GM12892 (cell line): ENCODE results near the gene MEI1.
"Not testable (repeated sequence)": the region's sequence is repeated elsewhere in the genome, so short reads cannot be mapped to it uniquely, and the experiment has no call there.

Source experiments
- DNase-seq: peaks from one replicate; pipeline ENCODE4 v3.0.0; 2011; ENCODE audit not compliant: insufficient read length
- FAIRE-seq: peaks from 2 replicates; lab custom pipeline; 2011; peaks lifted over from hg19 to GRCh38; lab: Jason Lieb, UNC
- POLR2A ChIP-seq: IDR thresholded peaks from 2 replicates; pipeline ENCODE4 v1.6.1; 2011; ENCODE audit warnings: low read depth, low read length, control low read depth
- POLR2AphosphoS5 ChIP-seq: IDR thresholded peaks from 2 replicates; pipeline ENCODE4 v1.6.1; 2011; ENCODE audit warnings: low read depth, low read length, control low read depth
- TAF1 ChIP-seq: IDR thresholded peaks from 2 replicates; pipeline ENCODE4 v1.6.1; 2011; ENCODE audit warnings: low read depth, mild to moderate bottlenecking, control low read depth, low read length, borderline replicate concordance

MEI1 gene

DNA sequence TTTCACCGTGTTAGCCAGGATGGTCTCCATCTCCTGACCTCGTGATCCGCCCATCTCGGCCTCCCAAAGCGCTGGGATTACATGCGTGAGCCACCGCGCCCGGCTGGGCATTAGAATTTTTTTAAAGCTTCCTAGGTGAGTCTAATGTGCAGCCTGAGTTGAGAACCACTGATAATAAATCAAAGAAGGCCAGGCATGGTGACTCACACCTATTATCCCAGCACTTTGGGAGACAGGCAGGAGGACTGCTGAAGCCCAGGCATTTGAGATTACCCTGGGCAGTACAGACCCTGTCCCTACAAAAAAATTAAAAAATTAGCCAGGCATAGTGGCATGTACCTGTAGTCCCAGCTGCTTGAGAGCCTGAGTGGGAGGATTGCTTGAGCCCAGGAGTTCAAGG is 13.7 kb downstream of the MEI1 start:
- DNase-seq (no peak), FAIRE-seq (no peak)
- TF ChIP-seq POLR2A: no peak
- TF ChIP-seq TAF1: no peak
- TF ChIP-seq POLR2AphosphoS5: no peak

DNA sequence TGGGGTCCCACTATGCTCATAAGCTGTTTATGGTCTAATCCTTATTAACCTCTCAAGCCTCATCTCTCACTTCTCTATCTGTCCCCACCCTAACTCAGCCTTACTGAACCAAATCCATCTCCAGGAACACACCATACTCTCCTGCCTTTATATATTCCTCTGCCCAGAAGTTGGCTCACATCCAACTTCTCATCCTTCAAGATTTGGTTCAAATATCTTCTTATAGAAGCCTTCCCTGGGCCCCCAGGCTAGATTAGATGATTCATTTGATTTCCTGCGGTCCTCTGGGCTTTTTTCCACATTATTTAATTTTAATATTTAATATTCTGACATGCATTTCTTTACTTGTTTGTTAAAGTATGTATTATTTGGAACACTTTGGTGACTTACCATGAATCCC is 23.2 kb downstream of the MEI1 start:
- TF ChIP-seq POLR2AphosphoS5: no peak
- TF ChIP-seq POLR2A: no peak
- TF ChIP-seq TAF1: no peak
- DNase-seq: no peak
- no peak for FAIRE-seq

DNA sequence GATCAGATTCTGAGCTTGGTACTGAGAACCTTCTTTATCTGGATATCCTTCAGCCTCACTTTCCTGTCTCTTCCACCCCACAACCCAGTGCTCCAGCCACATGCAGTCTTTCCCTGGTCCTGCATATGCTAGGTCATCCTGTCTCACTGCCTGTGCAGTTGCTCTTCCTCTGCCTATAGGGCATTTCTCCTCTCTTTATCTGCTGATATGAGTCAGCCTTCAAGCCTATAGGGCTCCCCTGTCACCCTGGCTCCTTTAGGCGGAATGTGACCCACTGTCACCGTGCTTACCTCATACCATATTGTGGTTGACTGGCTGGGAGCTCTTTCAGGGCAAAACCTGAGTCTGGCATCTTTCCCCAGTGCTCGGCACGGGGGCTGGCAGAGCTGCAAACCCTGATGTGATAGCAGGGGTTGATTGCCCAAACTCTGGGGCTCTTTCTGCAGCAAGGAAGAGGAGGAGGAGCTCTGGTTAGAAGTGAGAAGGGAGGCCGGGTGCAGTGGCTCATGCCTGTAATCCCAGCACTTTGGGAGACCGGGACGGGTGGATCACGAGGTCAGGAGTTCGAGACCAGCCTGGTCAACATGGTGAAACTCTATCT is 26.3 kb downstream of the MEI1 start:
- no peak for TF ChIP-seq POLR2AphosphoS5
- TF ChIP-seq POLR2A: no peak
- TF ChIP-seq TAF1: no peak
- DNase-seq: no peak
- FAIRE-seq: no peak

DNA sequence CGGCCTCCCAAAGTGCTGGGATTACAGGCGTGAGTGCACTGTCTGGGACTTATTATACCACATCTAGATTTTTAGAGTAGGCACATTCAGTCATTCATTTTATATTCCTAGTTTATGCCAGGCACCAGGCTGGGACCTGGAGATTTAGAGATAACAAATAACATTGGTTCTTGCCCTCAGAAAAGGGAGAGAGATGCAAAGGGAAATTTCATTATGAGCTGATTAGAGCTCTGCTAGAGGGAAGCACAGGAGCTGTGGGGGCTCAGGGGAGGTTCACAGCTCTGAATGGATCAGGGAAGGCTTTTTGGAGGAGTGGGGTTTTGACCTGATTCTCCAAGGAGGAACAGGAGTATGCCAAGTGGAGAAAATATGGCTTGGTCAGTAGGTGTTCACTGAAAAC is 32.3 kb downstream of the MEI1 start:
- FAIRE-seq (no peak), DNase-seq (no peak)
- TF ChIP-seq POLR2A (no peak), POLR2AphosphoS5 (no peak), TAF1 (no peak)

DNA sequence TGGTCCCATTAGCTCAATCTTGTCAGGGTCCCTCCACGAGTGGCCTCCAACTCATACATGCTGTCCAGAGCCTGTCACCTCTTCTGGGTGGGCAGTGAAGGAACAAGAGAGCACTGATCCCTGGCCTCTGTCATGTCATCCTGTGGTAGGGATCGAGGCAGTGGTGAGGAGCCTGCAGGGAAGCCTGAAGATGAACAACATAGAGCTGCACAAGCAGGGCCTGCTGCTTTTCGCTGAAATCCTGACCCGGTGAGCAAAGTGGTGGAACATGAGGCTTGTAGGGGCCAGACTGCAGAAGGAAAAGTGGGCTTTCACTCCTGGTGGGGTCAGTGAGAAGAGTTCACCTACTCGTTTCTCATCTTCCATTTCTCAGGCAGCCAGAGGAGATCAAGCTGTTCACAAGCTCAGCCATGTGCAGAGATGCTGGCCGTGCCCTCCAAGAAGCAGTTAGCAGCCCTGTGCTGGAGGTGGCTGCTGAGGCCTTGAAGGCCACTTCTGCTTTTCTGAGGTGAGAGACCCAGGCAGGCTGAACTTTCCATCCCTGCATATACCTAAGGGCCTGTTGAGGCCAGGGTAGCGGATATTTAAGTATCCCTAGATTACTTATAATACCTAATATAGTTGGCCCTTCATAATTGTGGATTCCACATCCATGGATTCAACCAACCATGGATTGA is 32.9 kb downstream of the MEI1 start:
- TF ChIP-seq POLR2A (no peak), POLR2AphosphoS5 (no peak), TAF1 (no peak)
- DNase-seq (no peak), FAIRE-seq (peak; percentile 56)

DNA sequence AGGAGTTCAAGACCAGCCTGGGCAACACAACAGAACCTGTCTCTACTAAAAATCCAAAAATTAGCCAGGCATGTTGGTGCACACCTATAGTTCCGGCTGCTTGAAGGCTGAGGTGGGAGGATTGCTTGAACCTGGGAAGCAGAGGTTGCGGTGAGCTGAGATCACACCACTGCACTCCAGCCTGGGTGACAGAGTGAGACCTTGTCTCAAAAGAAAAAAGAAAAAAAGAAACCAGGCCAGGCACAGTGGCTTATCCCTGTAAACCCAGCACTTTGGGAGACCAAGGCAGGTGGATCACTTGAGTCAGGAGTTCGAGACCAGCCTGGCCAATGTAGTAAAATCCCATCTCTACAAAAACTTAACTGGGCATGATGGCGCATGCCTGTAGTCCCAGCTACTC is 33.9 kb downstream of the MEI1 start:
- DNase-seq, FAIRE-seq: not testable (repeated sequence)

DNA sequence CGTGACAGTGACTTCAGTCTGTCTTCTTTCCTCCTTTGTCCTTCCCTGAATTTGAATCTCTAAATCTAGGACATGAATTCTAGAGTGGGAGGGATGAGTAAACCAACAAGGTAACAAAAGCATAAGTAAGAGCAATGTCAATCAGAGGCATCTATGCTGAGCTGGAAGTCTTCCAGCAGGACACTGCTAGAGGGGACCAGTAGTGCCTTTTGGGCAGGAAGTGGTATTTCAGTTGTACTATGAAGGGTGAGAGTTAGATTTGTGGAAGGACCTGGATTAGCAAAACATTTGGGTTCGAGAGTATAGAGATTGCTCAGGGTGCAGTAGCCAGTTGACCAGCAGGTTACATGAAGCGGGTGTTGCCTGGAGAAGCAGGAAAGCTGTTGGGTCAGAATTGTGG is 40.3 kb downstream of the MEI1 start:
- DNase-seq (no peak), FAIRE-seq (peak; percentile 72)
- TF ChIP-seq POLR2A (no peak), TAF1 (no peak)

DNA sequence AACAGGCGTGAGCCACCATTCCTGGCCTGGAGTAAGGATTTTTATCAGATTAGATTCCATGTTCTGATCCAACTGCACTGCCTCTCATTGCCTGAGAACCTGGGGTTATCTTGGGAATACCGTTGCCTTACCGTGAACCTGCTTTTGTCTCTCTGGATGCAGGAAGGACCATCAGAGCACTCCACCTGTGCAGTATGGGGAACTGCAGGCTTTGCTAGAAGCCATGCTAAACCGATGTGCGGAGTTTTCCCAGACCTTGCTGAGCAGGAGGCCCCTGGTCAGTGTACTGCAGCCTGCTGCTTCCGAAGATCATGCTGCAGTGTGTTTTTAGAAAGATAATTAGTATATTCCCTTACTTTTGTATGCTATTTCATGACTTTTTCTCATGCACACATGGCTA is 43.6 kb downstream of the MEI1 start:
- no peak for FAIRE-seq
- TF ChIP-seq POLR2A: no peak

DNA sequence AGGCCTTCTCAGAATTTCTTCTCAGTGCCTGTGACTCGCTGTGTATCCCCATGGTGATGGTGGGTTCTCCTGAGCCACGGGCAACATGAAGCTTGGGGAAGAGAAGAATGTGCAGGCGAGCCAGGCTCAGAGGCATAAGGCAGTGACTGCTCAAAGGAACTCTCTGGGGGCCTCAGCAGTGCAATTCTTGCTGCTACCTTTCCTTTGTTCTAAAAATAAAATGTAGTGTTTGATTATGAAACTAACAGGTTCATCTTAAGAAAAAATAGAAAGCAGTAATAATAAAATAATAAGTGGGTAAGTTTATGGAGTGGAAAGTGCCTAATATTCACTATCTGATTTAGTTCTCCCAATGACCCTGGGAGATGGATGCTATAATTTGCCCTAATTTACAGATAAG is 46.7 kb downstream of the MEI1 start:
- FAIRE-seq: no peak
- TF ChIP-seq POLR2AphosphoS5 (no peak), TAF1 (no peak), POLR2A (no peak)
- DNase-seq: no peak

More for the DNA sequence above, 43.6 kb downstream of the MEI1 start:
- DNase-seq: no peak

DNA sequence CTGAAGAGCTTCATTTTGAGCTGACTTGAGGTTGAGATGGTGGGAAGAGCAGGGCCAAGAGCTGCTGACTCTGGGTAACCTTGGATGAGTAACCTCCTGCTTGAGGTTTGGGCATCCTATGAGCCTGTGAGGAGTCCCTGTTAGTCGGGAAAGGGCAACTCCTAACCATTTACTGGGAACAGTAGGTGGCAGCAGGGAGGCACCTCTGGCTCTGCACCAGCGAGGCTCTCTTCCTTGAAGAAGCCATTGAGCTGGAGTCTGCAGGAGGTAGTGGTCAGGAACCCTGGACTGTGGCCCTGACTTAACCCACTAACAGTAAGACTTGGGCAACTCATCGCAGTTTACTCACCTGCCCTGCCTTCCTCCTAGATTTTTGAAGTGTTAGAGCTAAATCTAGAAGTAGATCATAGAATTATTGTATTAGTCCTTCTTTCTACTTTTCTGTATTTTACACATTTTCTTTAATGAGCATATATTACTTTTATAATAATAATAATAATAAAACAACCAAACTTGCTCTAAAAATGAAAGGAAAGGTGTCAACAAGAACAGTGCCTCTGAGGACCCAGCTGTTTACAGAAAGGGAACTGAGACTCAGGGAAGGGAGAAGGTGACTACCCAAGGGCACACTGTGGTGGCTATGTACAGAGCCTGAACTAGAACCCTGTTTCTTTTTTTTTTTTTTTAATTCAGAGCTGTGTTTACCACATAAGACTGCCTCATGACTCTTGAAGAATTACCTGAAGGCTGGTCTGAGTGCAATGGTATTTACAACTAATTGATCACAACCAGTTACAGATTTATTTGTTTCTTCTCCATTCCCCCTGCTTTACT is 47.5 kb downstream of the MEI1 start:
- peak; percentile 98 for FAIRE-seq
- TF ChIP-seq POLR2A: no peak
- TF ChIP-seq TAF1: no peak
- TF ChIP-seq POLR2AphosphoS5: no peak
- DNase-seq: no peak

DNA sequence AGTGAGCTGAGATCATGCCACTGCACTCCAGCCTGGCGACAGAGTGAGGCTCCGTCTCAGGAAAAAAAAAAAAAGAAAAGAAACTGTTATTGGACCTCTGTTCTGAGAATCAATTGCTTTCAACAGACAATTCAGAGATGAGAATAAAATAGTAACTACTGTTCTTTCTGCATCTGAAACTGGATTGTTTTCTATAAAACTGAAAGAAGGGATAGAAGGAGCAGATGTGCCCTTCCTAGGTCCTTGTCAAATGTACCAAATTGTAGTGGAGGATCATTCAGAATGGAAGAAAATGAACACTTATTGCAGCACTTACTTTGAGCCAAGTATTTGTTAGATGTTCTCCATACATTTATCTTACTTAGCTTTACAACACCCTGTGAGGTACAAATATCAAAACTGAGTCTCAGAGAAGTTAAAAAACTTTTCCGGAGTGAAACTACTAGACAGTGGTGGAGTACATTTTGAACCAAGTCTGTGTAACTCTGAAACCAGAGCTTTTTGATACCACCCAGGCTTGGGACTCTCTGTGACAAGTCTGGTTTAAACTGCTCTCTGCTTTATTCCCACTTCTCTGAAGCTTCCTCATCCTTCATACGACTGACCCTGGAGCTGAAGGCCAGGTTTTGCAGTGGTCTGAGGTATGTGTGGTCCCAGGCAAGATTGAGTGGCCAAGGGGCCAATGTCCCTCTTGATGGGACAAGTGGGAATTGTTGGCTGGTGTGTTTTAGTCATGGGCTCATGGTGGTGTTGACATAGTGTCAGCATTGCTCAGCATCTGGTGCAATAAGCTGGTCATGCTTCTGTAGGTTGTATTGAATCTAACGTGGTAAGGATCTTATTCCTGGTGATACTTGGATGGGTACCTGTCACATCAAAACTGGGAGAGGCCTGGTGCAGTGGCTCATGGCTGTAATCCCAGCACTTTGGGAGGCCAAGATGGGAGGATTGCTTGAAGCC is 53.0 kb downstream of the MEI1 start:
- peak; percentile 93 for FAIRE-seq
- TF ChIP-seq TAF1 (no peak), POLR2AphosphoS5 (no peak), POLR2A (no peak)
- no peak for DNase-seq
